Activated CD4-positive, alpha-beta memory T cell treated with anti-CD3 and anti-CD28 coated beads, Interleukin-2, amount 10 ng/mL, durations not matched to agents 7 days and 5 days (primary cell): ENCODE results near the gene DHX16. TPM values are rescaled to one million over a fixed set of nuclear protein-coding genes. Genes with fewer than 3 reads are reported as not detected.

Experiments
- CTCF ChIA-PET: fragments of 350-600 bp; sonication (Branson Sonifier 250); formaldehyde crosslinking; loops from one replicate; lab custom pipeline; 2021; ENCODE audit warnings: antibody characterized with exemption, inconsistent platforms; lab: Charles Lee
- POLR2A ChIA-PET: fragments of 350-600 bp; sonication (Branson Sonifier 250); formaldehyde crosslinking; loops from one replicate; lab custom pipeline; 2021; ENCODE audit warnings: antibody characterized with exemption; lab: Charles Lee
- DNase-seq: peaks from one replicate; pipeline ENCODE4 v3.0.0-alpha.2; 2020
- H3K27ac Mint-ChIP-seq: one replicate; pipeline ENCODE4 v1.8.0; 2021; ENCODE audit warnings: mild to moderate bottlenecking, mixed read lengths
- H3K27me3 Mint-ChIP-seq: one replicate; pipeline ENCODE4 v1.8.0; 2021; ENCODE audit warnings: mixed read lengths
- H3K36me3 Mint-ChIP-seq: one replicate; pipeline ENCODE4 v1.8.0; 2021; ENCODE audit warnings: low read depth, mixed read lengths
- H3K4me1 Mint-ChIP-seq: one replicate; pipeline ENCODE4 v1.8.0; 2021; ENCODE audit warnings: mixed read lengths
- H3K4me3 Mint-ChIP-seq: one replicate; pipeline ENCODE4 v1.8.0; 2021; ENCODE audit warnings: mild to moderate bottlenecking, mixed read lengths
- H3K9me3 Mint-ChIP-seq: one replicate; pipeline ENCODE4 v1.8.0; 2021; ENCODE audit warnings: mixed read lengths
- total RNA-seq, 2 experiments: library from RNA; stranded (reverse); gene quantifications; one replicate each; pipeline ENCODE4 v1.2.3, GENCODE V29; 2021

DHX16 gene
- total RNA-seq, 2 experiments from 2014 or later = 35.6 to 37.6 TPM

DNA sequence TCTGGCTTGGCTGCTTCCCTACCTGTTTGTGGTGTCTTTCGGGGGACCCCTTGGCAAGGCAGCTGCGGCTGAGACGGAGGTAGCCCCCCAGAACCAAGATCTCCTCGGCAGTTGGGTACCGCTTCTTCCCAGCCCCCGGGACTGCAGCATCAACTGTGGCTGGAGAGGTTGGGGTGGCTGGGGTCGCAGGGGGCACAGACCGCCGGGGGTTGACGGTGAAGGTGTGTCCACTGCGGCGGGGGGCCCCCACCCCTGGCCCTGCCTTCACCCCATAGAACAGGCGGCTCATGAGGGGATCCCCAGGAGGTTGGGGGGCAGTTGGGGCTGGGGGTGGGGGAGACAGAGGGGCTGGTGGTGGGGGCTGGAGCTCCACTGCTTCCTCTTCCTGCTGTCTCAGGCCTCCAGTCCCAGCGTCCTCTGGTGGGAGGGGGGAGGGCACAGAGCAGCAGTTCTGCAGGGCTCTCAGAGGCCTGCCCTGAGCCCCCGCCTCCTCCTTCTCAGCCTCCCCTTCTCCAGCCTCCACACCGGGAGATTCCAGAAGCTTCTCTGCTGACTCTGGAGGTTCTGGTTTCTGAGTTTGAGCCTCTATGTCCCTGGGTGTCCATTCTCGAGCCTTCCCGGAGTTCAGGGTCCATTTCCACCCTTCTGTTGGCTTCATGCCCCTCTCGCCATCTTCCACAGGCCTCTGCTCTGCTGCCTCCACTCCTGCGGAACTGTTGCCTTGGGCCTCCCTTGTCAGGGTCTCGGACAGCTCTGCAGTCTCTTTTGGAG, 11.8 kb upstream of the DHX16 start:
- POLR2A ChIA-PET = interaction anchor here (1.1 to 8.5 kb wide), 10 partner anchors 12 to 175 kb away, joined by 3 to 561 read pairs (median 7); partner anchors contain the start of genes DHX16, MDC1, MRPS18B and TUBB
- Mint-ChIP-seq H3K36me3 (peaks cover 81% of the 10 kb centered on the region), H3K4me1 (peaks cover 32% of the 10 kb centered on the region), H3K9me3 (no peaks in the 10 kb centered on the region), H3K4me3 (peak overlapping the region; percentile 93), H3K27ac (peak overlapping the region; percentile 95), H3K27me3 (no peaks in the 10 kb centered on the region)
- DNase-seq = peak; percentile 76
- CTCF ChIA-PET = interaction anchor here (0.6 to 15.7 kb wide), 3 partner anchors 15 to 44 kb away, joined by 3 to 626 read pairs (median 6); partner anchors contain the start of genes MDC1 and TUBB

DNA sequence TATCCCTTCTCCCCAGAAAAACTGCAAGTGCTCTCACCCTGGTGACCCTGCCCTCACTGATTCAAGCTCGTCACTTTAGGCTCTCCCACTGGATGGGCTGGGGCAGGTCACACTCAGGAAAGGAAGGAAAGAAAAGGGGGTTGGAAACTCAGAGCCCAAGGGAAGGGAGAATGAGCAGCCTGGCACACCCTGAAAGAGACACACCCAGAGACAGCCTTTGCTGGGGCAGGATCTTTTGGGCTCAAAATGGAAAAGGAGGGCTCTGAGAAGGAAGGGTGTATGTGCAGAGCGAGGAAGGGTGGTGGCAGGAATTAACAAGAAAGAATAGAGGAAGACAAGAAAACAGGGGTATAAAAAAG, 11.2 kb upstream of the DHX16 start:
- H3K9me3 Mint-ChIP-seq = no peaks in the 10 kb centered on the region
- peaks cover 85% of the 10 kb centered on the region for H3K36me3 Mint-ChIP-seq
- no peak for DNase-seq
- peak overlapping the region; percentile 95 for H3K27ac Mint-ChIP-seq
- peak overlapping the region; percentile 93 for H3K4me3 Mint-ChIP-seq
- ChIA-PET CTCF (interaction anchor here (0.5 to 15.7 kb wide), 3 partner anchors 15 to 1107 kb away, joined by 4 to 626 read pairs (median 6); partner anchors contain the start of genes MDC1 and TUBB), POLR2A (interaction anchor here (1.1 to 8.5 kb wide), 8 partner anchors 12 to 70 kb away, joined by 4 to 561 read pairs (median 17); partner anchors contain the start of genes DHX16, MDC1, MRPS18B and TUBB)
- H3K27me3 Mint-ChIP-seq = no peaks in the 10 kb centered on the region
- peaks cover 31% of the 10 kb centered on the region for H3K4me1 Mint-ChIP-seq

DNA sequence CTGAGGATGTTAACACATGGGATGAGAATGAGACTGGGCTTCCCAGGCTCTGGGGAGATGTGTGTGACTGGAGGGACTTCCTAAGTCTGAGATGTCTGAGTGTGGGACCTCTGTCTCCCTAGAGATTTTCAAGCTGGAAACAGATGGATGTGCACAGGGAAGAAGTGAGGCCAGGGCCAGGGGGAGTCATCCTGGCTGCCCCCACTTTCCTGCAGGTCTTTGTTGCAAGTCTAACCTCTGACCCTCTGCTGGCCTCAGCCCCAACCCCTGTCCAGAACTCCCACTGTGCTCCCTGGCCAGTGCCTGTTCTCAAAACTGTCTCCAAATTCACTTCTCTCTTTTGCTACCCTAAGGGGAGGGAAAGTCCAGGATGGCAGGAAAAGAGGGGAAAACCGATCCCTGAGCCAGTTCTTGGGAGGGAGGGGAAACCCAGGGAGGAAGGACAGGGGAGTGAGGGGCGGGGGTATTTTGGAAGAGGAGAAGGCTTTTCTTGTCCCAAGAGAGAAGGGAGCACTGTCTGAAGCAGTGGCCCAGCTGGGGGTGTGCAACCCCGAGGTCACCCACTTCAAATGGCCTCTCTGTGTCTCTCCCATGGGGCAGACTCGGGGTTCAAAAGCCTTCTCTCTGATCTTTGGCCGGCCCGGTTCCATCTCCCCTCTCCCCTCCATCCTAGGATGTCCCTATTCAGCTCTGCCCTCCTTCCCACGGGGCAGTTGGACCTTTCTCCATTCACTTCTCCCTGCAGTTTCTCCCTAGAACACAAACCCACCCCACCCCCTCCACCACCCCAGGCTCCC, 10.6 kb upstream of the DHX16 start:
- ChIA-PET POLR2A (interaction anchor here (1.0 to 8.5 kb wide), 11 partner anchors 8 to 126 kb away, joined by 3 to 561 read pairs (median 17); partner anchors contain the start of genes DHX16, MDC1, MRPS18B and NRM), CTCF (interaction anchor here (0.5 to 15.7 kb wide), 3 partner anchors 11 to 1107 kb away, joined by 4 to 626 read pairs (median 15); partner anchors contain the start of genes DHX16, MDC1 and TUBB)
- H3K27me3 Mint-ChIP-seq = no peaks in the 10 kb centered on the region
- peak overlapping the region; percentile 95 for H3K27ac Mint-ChIP-seq
- peaks cover 31% of the 10 kb centered on the region for H3K4me1 Mint-ChIP-seq
- H3K4me3 Mint-ChIP-seq = peak overlapping the region; percentile 93
- peaks cover 86% of the 10 kb centered on the region for H3K36me3 Mint-ChIP-seq
- peak; percentile 26 for DNase-seq
- no peaks in the 10 kb centered on the region for H3K9me3 Mint-ChIP-seq

DNA sequence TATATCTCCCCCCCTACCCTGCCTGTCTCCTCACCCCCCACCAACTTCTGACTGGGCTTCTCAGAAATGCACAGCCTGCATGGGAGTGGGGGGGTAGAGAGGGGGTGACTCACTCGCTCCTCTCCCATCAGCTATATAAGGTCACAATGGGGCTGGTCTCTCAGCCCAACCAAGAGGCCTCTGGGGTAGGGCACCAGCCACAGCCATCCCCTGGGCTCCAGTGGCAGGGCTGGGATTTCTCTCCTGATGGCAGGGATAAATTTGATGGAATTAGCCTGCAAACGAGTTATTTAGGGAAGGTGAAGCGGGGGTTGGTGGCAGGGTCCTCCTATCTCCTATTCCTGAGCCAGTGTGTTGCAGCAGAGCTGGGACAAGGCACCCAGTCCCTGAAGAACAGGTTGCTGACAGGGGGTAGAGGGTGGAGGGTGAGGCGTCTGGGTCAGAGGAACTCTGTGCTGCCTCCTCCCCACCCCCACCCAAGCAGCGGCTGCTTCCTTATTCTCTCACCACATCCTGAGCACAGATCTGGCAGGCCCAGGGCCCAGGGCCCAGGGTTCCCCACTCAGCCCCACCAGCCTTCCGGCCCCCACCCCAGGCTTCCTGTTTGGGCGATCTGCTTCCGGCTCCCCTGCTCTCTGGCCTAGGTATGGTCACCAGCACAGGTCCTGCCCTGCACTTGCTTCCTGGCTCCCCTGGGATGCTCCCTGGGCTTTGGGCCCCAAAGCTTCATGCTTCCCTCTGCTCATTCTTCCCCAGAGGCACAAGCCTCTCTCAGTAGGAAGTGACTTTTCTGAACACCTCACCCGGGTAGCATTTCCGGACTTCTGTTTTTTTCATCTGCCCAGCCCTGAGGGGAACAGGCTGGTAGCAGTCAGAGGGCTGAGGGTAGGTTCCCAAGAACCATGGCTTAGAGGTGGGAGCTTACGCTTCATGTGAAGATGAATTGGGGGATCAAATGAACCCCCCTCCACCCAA, 9.6 kb upstream of the DHX16 start:
- DNase-seq = peak; percentile 94
- H3K9me3 Mint-ChIP-seq = no peaks in the 10 kb centered on the region
- H3K4me1 Mint-ChIP-seq = peaks cover 24% of the 10 kb centered on the region
- H3K4me3 Mint-ChIP-seq = peak overlapping the region; percentile 93
- H3K27ac Mint-ChIP-seq = peak overlapping the region; percentile 95
- CTCF ChIA-PET = interaction anchor here (0.7 to 15.7 kb wide), 7 partner anchors 10 to 232 kb away, joined by 3 to 626 read pairs (median 3); partner anchors contain the start of genes DHX16, MDC1, TUBB and VARS2
- H3K36me3 Mint-ChIP-seq = peaks cover 83% of the 10 kb centered on the region
- no peaks in the 10 kb centered on the region for H3K27me3 Mint-ChIP-seq
- POLR2A ChIA-PET = interaction anchor here (0.8 to 8.5 kb wide), 15 partner anchors 9 to 190 kb away, joined by 3 to 561 read pairs (median 5); partner anchors contain the start of genes DHX16, MDC1, MRPS18B and NRM

DNA sequence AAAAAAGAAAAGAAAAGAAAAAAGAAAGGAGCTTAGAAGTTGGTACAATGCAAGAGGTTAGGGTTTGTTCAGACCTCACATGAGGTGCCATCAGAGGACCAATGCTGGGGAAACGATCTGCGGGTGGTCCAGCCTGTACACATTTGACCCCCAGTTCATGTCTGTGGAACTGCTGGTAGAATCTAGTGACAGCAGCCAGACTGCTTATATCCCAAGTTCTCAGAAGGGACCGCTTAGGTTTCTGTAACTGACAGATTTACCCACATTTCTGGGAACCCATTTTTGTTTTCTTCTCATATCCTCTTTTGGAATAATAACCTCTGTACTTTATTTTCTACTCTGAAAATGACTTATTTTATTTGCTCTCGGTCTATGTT, 8.9 kb upstream of the DHX16 start:
- peak overlapping the region; percentile 93 for H3K4me3 Mint-ChIP-seq
- peak; percentile 34 for DNase-seq
- CTCF ChIA-PET = interaction anchor here (0.7 to 15.7 kb wide), 7 partner anchors 9 to 233 kb away, joined by 3 to 626 read pairs (median 3); partner anchors contain the start of genes DHX16, MDC1, TUBB and VARS2

DNA sequence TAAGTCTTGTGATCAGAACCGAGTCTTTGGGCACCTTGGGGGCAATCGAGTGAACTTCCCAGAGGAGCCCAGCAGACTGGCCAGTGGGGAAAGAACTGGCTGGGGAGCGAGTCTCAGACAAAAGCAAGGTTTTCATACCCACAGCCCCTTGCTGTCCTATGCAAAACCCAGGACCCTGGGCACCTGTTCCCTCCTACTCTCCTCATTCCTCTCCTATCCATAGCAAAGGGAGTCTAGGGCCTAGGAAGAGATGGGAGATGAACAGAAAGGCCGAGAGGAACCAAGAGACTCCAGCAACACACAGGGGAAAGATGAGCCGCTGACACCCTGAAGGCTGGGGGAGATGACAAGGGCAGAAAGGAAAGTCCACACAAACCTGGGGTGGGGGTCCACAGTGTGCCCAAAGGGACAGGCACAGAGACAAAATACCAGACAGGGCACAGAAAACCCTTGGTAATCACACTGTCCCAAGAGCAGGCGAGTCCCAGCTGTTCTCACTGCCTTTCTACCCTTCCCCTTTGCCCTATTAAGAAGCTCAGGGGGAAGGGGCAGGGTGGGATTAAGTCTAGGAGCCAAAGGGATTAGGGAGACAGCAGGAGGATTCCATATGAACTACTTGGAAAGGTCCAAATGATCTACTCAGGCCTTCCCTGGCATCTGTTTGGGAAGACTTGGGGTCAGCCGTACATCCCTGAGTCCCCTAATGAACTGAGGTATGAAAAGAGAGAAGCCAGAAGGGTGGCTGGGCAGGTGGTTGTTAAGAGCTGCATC, 7.1 kb upstream of the DHX16 start:
- no peak for DNase-seq
- peak overlapping the region; percentile 95 for H3K27ac Mint-ChIP-seq
- H3K4me1 Mint-ChIP-seq = peaks cover 35% of the 10 kb centered on the region
- no peaks in the 10 kb centered on the region for H3K9me3 Mint-ChIP-seq
- POLR2A ChIA-PET = interaction anchor here (0.8 to 8.5 kb wide), 10 partner anchors 8 to 189 kb away, joined by 3 to 561 read pairs (median 10); partner anchors contain the start of genes DHX16, MDC1, MRPS18B and NRM
- CTCF ChIA-PET = interaction anchor here (0.5 to 15.7 kb wide), 18 partner anchors 7 to 471 kb away, joined by 3 to 626 read pairs (median 4); partner anchors contain the start of genes DHX16, MDC1, MRPS18B and NRM
- peaks cover 86% of the 10 kb centered on the region for H3K36me3 Mint-ChIP-seq
- no peaks in the 10 kb centered on the region for H3K27me3 Mint-ChIP-seq
- peak overlapping the region; percentile 93 for H3K4me3 Mint-ChIP-seq

More for the DNA sequence above, 8.9 kb upstream of the DHX16 start:
- no peaks in the 10 kb centered on the region for H3K27me3 Mint-ChIP-seq
- POLR2A ChIA-PET = interaction anchor here (0.8 to 8.5 kb wide), 13 partner anchors 10 to 149 kb away, joined by 3 to 561 read pairs (median 17); partner anchors contain the start of genes DHX16, MDC1, MRPS18B and NRM
- peak overlapping the region; percentile 95 for H3K27ac Mint-ChIP-seq
- H3K36me3 Mint-ChIP-seq = peaks cover 89% of the 10 kb centered on the region
- no peaks in the 10 kb centered on the region for H3K9me3 Mint-ChIP-seq
- peaks cover 27% of the 10 kb centered on the region for H3K4me1 Mint-ChIP-seq

DNA sequence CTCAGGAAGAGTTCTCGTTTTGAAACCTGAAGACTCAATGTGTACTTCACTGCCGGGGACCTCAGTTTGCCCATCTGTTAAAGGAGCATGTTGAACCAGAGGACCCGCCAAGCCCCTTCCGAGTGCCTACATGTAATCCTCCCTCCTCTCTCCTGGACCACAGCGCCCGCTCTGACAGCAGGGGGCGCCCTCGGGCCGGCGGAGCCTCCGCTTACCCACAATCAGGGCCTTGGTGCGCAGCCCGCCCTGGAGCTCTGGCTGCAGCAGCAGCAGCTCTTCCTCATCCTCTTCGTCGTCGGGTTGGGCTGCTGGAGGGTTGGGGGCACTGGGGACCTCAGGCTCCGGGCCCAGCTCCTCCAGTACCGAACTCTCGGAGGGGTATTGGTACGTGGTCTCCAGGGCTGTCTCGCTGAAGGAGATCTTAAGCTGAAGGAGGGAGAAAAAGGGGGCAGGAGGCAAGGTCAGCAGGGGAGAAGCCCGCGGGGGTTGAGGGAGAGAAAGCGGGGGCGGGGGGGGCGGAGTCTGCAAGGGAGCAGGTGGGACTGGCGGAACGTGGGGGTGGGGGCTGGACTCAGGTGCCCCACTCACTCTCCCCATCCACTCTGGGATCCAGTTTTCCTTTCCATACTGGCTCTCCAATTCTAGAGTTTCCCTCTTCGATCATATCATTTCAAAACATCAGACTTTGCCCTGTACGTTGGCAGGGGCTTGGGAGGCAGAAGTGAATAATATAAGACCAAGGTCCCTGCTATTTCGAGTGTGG, 6.3 kb upstream of the DHX16 start:
- Mint-ChIP-seq H3K36me3 (peaks cover 79% of the 10 kb centered on the region), H3K9me3 (no peaks in the 10 kb centered on the region), H3K4me3 (peak overlapping the region; percentile 93), H3K4me1 (peaks cover 35% of the 10 kb centered on the region), H3K27me3 (no peaks in the 10 kb centered on the region), H3K27ac (peak overlapping the region; percentile 95)
- ChIA-PET CTCF (interaction anchor here (0.5 to 15.7 kb wide), 23 partner anchors 10 to 939 kb away, joined by 3 to 626 read pairs (median 4); partner anchors contain the start of genes MDC1, MRPS18B, NRM and PPP1R10), POLR2A (interaction anchor here (0.7 to 8.5 kb wide), 14 partner anchors 9 to 188 kb away, joined by 3 to 561 read pairs (median 5); partner anchors contain the start of genes ATAT1, FLOT1, MDC1 and MRPS18B)
- DNase-seq = peak; percentile 93

DNA sequence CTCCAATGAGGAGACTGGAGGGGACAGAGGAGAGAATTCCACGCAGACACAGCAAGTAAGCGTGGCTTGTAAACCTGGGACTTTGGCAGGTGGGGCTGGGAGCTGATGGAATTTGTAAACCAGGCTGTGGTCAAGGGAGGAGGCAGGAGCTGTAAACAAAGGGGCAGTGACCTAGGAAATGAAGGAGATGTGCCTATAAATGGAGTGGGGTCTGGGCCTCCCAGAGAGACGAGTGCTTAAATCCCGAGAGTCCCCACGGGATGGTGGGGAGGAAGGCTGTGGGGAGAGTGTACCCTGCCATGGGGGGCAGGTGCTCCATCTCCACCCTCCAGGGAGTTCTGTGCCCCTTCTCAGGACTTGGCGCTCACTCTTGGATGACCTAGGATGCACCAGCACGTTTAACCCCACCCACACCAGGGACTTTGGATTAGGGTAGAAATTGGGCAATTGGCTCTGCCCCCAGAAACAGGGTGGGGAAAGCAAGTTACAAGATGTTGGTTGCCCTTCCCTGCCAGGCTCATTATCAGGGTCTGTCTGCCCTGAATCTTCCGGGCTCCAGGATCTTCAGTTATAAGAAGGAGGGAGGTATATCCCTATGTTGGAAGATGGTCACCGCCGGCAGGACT, 4.0 kb upstream of the DHX16 start:
- Mint-ChIP-seq H3K27ac (peak overlapping the region; percentile 16), H3K9me3 (no peaks in the 10 kb centered on the region), H3K27me3 (no peaks in the 10 kb centered on the region), H3K36me3 (peaks cover 55% of the 10 kb centered on the region), H3K4me3 (no peak overlapping the region), H3K4me1 (peaks cover 46% of the 10 kb centered on the region)
- no peak for DNase-seq
- CTCF ChIA-PET = interaction anchor here (0.7 to 15.7 kb wide), 2 partner anchors 36 to 51 kb away, joined by 3 to 626 read pairs; partner anchors contain the start of genes MDC1 and TUBB
- POLR2A ChIA-PET = interaction anchor here (1.7 to 3.4 kb wide), 3 partner anchors 11 to 54 kb away, joined by 5 to 29 read pairs (median 6); no protein-coding TSS in a partner anchor

DNA sequence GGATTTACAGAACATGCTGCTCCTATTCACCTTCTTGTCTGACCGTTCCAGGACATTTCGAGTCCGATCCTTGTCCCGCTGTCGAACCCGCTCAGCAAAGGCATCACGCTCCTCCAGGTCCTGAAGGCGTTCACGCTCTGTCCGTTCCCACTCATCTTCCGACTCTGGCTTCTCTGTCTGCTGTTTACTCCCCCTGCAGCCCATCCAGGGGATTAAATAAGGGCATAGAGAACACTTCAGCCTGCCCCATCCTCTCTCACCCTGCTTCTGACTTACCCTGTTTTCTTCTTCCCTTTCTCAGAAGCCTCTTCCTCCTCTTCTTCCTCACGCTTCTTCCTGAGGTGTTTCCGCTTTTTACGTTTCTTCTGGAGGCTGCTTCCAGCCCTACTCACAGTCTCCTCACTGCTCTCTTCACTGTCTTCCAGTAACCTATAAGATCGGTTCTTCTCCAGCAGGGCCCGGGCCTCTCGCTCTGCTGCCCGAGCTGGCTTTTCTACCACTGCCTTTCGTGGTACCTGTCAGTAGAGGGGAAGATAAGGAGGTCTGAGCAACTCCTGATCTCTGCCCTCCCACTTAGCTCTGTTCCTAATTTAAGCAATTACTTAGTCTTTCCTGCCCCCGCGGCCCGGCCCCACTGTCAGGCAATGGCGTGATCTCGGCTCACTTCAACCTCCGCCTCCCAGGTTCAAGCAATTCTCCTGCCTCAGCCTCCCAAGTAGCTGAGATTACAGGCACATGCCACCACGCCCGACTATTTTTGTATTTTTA, 1.9 kb downstream of the DHX16 start:
- CTCF ChIA-PET = interaction anchor here (2.1 to 15.7 kb wide), 4 partner anchors 30 to 189 kb away, joined by 8 to 626 read pairs (median 11); partner anchors contain the start of genes MDC1 and TUBB
- Mint-ChIP-seq H3K4me3 (peak overlapping the region; percentile 47), H3K36me3 (peaks cover 38% of the 10 kb centered on the region), H3K9me3 (no peaks in the 10 kb centered on the region), H3K4me1 (peaks cover 40% of the 10 kb centered on the region), H3K27ac (peak overlapping the region; percentile 26), H3K27me3 (no peaks in the 10 kb centered on the region)
- DNase-seq = no peak
- POLR2A ChIA-PET = interaction anchor here (1.0 to 4.2 kb wide), 5 partner anchors 11 to 56 kb away, joined by 3 to 31 read pairs (median 23); partner anchors contain the start of genes MRPS18B, PPP1R10 and TUBB
